Measurements from ENCODE around the gene TOM1L1.

GRCh38 chr17:54883939-54884338 lies 16.7 kb upstream of the TOM1L1 start:
- TF ChIP-seq FOXK1 (CRISPR knock-in tag; IDR thresholded peaks at IDR 0.05) (no peak), RORB (CRISPR knock-in tag; IDR thresholded peaks at IDR 0.05) (no peak), TEAD4 (CRISPR knock-in tag; IDR thresholded peaks at IDR 0.05) (no peak), ZNF317 (CRISPR knock-in tag; IDR thresholded peaks at IDR 0.05; ENCODE audit: borderline replicate concordance, low read depth) (no peak), NR3C1 (CRISPR knock-in tag; conservative IDR thresholded peaks at IDR 0.05; ENCODE audit: low read depth) (no peak), E2F5 (CRISPR knock-in tag; IDR thresholded peaks at IDR 0.05) (no peak), HMGXB4 (CRISPR knock-in tag; IDR thresholded peaks at IDR 0.05) (no peak), KAT7 (CRISPR knock-in tag; IDR thresholded peaks at IDR 0.05; ENCODE audit: borderline replicate concordance) (no peak), USF2 (CRISPR knock-in tag; IDR thresholded peaks at IDR 0.05) (no peak), CTCF (IDR thresholded peaks at IDR 0.05) (no peak)
